NCI-H1417 (cell line): Measurements from ENCODE around the gene CHML.

Source experiments
- DNase-seq, 3 experiments: peaks; one replicate each; lab custom pipeline; 2025; lab: John Stamatoyannopoulos, UW

The CHML gene

DNA sequence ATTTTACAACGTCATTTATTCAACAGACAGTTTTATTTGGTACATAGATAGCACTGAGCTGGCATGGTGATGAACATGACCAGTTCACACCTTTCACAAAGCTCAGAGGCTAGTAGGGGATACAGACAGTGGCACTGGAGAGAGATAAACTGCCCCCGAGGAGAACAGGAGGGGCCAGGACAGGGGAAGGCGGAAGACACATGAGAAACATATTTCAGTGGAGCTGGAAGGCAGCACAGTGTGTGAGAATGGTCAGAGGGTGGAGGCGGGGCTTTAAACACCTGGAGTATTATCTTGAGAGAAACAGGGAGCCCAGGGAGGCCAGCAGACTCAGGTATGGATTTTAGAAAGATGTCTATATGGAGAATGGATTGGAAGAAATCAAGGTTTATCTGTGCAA, 49.5 kb downstream of the CHML start:
- DNase-seq: no peak
